NCI-H345 treated with DMSO at 0.1 percent for 48 hours (cell line): ENCODE results near the gene SMOC1.

Experiments
- DNase-seq: peaks from one replicate; lab custom pipeline; 2025; ENCODE audit not compliant: unreplicated experiment; lab: John Stamatoyannopoulos, UW

Gene SMOC1

DNA sequence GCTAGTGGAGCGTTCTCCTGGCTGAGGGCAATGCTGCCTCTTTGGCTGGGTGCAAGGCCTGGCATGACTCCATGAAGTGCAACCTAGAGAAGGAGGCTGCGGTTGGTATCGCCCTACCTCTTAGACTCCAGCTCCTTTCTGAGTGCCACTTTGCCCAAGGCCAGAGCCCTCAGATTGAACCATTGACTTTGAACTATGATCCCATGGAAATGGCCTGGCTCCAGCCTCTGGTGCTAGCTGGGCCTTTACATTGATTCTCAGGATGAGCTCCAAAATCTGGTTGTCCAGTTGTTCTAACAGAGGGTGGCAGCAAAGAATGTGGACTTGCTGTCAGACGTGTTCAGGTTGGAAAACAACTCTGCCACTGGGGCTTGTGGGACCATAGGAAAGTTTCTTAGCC, 16.1 kb upstream of the SMOC1 start:
- DNase-seq = no peak

DNA sequence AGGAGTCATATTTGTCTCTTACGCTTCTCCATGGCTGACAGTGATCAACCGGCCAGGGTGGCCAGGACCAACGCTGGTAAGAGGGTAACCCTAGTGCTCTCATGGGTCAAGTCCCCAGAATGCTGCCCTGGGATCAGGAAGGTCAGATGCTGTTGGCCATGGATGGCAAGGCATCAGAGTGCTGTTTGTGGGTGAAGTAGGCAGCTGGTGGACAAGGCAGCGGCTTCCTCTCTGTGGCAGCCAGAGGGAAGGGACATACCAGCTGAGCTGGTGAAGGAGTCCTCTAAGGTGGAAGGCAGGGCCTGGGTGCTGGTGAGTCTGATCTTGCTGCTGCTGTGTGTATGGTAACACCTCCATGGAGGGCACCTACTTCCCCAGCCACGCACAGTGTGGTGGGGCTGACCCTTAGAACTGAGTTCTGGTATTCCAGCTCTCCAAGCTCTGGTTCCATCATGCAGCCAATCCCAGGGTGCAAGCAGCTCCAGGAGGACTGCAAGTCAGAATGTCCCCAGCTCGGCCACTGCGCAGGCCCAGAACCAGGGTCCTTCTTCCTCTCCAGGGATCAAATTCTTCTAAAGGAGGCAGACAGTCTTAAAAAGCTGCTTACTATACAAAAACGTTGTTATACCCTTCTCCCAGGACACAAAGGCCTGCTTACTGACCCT, 13.4 kb upstream of the SMOC1 start:
- DNase-seq = no peak

DNA sequence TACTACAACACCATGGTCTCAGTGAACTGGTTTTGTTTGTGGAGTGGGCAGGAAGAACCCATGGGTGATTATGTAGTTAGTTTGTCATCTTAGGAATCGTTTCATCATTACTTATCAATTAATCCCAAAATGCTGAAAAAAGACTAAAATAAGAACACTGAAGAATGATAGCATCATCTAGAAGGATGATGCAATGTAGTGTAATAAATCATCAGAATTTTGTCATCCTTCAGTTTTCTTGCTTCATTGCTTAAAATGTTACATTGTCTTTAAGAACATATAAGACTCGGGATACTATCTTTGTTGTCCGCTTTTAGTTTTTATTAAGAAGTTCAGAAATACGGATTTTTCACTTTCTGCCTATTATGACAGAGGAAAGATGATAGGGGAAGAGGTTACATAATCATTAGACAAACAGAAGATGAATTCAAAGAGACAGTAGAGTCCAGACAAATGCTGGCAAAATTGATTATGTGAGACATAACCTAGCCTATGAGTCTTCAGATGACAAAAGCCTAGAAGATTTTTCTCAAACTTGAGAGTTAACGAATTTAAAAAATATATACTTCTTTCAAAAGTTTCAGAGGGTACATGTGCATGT, 10.8 kb upstream of the SMOC1 start:
- no peak for DNase-seq

DNA sequence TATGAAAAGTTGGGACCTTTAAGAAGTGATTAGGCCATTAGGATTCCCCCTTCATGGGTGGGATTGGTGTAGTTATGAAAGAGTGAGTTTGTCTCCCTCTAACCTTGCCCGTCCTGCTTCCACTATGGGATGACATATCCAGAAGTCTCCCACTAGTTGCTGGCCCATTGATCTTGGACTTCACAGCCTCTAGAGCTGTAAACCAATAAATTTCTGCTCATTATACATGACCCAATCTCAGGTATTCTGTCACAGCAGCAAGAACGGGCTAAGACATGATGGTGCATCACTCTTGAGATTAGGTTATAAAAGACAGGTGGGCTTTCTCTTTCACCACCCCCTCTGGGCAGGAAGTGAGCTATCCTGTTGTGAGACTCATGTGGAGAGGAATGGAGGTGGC, 8.6 kb upstream of the SMOC1 start:
- DNase-seq = no peak

DNA sequence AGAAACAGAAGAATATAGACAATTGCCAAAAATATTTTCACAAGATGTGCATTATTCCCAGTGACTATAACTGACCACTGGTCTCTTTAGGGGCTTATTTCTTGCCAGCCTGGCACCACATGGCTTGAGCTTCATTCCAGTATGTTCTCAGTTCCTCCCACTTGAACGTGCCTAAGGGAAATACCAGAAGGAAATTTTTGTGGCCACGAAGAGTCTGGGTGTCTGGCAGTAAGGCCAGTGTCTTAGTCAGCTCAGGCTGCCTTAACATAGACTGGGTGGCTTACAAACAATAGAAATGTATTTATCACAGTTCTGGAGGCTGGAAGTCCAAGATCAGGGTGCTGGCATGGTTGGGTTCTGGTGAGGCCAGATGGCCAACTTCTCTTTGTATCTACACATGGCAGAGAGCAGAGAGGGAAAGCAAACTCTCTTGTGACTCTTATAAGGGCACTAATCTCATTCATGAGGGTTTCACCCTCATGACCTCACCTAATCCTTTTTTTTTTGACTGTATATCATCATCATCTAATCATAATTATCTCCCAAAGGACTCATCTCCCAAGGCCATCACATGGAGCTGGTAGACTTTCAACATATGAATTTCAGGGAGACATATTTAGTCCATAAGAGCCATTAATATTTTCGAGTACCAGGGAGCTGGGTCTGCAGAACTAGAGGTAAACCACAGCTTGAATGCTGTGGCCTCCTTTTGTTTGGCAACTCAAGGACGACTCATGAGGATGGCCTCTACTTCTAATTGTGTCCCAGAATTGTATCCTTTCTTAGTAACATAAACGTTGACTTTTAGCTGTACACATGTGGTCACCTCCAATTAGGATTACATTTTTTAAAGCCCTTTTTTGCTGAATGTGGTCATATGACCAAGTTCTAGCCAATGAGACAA, 5.1 kb upstream of the SMOC1 start:
- DNase-seq = no peak

DNA sequence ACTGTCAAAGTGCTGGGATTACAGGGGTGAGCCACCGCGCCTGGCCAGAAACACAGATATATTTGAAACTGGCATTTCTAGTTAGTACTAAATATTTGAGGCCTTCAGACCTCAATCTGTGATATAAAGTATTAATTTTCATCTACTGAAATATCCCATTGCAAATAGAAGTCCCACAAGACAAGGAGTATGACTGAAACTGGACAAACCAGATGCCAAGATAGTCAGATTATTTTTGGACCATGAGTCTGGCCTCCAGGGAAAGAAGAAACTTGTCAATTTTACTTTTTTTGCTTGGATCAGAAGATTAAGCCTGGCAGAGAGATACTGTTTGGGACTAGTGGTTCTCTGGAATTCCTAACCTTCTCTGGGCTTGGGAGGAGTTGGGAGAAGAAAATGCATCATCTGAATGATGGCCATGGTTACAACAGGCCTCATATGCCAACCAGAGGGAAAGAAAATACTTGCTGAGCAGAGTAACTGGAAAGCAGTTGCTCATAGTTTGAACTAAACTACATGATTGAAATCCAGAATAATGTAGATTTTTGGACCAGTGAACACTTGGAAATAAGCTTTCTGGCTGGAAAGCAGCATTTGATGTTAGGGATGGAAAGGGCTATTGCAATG, 2.9 kb upstream of the SMOC1 start:
- no peak for DNase-seq

DNA sequence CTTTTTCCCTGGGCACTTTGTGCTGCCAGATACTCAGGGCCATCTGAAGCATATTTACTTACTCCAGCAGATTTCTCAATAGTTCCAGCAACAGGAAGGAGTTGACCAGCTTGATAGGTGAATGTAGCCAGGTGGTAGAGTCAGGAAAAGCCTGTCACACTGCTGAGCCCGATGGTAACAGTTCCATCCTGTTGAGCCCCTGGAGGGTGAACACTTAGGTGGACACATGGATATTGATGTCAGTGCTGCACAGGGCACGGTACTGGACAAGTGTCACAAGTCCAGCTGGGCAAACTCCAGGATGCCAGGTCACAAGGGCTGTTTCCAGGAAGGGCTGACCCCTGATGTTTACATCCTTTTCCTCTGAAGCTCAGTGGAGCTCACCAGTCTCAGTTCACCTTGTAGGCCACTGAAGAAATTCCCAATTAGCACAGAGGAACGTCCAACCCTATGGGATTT, 2.3 kb upstream of the SMOC1 start:
- no peak for DNase-seq

DNA sequence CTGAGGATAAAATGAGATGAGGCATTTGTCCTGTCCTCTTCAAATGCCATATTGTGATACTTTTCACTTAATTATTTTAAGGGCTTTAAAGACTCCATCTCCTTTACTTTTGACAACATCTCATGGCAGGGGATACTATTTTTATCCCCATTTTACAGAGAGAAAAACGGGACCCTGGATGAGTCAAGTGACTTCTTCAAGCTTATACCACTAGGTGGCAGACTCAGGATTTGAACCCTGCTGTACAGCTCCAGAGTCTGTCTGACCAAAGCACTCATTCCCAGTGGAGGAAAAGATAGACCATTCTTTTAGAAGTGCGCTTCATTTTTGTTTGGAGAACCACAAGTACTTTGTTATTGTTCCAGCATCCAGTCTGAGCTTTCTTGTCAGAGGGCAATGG, 1.7 kb upstream of the SMOC1 start:
- DNase-seq = peak; percentile 23

DNA sequence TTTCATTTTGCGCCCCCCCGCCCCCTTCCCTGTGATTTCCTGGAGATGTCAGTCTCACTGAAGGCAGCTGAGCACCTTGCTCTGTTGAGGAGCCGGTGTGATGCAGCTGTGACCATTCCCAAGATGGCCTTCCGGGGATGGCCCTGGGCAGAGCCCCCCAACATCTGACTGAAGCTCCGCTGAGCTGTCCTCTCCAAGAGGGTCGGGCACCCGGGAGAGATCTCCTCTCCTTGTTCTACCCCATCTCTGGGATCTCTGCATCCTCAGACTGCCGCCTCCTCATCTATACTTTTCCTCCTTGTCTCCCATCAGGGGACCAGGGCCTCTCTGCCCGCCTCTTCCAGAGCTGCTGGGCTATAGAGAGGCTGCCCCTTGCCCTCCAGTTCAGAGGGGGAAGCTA, 965 bp upstream of the SMOC1 start:
- no peak for DNase-seq

DNA sequence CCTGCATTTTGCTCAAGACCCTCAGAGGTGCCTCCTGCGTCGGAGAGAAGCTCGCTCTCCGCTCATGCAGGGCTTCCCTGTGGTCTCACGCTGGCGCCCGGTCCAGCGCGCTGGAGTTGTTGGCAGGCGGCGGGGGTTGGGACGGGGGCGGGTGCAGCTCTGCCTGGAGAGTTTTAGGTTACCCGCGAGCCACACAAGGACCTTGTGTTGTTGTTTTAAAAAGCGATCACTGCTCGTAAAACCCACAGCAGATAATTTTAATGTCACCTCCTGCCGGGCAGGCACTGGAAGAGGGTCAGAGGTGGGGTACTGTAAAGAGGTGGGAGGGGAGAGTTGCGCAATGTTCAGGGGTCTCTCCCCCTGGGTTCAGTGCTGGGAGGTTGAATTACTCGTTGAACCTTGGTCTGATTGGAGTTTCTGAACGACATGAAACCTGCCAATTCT, 850 bp downstream of the SMOC1 start:
- no peak for DNase-seq

DNA sequence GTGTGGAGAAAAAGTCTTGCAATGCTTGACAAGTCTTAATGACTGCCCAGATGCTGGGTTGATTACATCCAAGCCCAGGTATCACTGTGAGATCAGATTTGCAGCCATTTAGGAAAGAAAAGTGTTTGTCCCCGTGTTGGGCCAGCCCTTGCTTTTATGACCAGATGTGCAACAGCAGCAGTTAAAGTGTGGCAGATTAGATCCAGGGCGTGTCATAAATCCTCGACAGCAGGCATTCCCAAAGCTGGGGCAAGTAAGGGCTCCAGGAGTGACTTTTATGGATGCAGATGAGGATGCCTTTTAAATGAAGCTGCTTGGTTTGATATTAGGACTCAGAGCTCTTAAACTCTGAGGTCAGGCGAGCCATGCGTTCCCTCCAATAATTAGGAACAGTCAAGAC, 1.7 kb downstream of the SMOC1 start:
- no peak for DNase-seq

DNA sequence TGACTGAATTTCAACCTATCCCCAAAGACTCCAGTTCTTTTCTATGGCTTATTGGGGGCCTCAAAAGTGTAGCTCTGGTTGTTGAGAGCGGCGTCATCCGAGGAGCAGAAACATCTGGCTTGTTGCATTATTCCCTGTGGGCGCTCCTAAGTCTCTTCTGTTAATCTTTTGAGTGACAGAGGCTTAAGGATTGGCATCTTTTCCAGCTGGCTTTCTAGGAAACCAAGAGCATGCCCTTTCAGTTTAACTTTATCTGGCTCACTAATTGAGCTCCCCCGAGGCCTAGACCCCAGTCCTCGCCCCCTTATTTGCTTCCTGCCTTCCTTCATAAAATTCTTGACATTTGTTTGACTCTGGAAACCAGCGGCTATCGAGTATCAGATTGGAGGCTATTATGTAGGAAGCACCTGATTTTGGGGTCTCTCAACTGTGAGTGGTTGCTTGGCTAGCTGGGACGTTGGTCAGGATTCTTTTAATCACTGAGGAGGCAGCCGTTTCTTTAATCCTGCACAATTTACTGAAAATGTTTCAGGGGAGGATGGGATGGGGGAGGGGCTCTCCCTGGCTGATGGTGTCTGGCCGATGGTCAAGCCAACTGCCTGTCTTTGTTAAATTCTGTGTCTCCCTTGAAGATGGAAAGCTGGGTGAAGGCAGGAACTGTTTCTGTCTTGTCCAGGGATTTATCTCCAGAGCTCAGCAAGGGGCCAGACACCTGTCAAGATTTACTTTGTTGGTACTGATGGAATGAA, 3.1 kb downstream of the SMOC1 start:
- DNase-seq = no peak

DNA sequence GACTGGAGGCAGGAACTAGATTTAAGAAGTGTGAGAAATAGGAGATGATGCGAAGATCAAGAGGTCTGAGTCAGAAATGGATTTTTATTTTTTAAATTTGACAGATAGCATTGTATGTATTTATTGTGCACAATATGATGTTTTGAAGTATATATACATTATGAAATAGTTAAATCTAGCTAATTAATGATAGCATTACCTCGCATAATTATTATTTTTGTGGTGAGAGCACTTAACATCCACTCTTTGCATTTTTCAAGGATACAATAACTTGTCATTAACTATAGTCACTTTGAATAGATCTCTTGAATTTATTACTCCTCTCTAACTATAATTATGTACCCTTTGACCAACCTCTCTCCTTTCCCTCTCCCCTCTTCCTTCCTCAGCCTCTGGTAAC, 3.7 kb downstream of the SMOC1 start:
- no peak for DNase-seq

DNA sequence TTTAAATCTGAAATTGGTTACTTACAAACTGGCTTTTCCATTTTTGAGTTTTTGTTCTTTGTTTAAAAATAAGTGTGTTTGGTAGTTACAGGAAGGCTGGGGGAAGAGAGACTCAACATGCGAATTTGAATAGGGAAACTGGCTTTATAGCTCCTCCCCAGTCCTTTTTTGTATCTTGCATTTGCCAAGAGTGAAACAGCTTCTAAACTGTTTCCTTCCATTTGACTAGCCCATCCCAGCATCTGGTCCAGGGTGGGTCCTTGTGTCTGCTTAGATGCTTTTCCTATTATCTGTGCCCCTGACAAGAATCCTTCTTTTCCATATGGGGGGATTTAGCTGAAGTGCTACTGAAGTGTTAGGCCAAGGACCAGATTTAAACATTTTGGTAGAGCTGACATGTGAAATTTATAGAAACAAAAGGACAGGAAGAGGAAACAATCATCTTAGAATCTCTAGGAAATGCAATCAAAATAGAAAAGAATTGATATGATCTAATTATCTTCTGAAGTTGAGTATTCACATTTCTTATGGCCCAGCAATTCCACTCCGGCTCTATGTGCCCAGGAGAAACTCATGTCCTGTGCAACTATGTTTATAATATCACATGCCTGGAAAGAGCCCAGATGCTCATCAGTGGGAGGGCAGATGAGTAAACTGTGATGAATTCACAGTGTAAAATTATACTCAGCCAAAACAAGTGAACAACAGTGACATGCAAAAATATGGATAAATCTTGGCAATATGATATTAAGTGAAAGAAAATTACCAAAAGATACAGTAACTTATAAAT, 7.4 kb downstream of the SMOC1 start:
- DNase-seq = no peak

DNA sequence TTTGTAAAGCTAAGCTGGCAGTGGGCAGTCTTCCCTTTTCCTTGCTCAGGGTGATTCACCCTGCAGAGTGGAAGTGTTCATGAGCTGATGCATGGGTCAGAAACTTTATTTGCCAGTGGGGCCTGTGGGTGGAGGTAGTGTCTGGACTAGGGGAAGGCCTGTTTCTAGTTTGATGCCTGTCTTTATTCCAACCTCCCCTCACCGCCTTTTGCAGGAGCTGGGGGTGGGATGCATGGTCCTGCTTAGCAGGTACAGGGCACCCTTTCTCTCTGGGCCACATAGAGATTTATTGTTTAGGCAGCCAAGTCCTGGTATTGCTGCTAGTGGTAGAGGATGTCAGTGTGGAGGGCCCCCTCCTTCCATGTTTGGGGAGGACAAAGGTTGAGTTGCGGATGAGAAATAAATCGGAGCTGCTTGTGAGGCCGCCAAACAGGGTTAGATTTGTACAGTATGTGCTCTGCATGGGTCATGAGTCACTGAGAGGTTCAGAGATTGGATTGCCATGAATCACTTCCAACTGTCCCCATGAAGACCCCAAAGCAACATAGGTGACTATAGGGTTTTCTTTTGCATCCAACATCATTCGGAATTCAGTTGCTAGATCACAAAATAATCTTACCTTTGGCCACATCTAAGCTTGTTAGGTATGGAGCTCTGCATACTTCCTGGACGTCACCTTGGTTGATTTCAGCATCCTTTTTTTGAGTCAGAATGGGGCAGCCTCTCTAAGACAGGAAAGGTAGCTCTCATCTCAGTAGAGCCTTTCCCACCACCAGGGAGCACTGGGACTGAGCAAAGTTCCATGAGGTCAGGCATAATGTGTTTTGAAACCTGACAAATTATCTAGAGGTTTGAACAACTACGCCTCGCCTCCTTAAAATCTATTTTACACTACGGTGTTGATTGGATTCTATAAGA, 8.8 kb downstream of the SMOC1 start:
- DNase-seq = no peak

DNA sequence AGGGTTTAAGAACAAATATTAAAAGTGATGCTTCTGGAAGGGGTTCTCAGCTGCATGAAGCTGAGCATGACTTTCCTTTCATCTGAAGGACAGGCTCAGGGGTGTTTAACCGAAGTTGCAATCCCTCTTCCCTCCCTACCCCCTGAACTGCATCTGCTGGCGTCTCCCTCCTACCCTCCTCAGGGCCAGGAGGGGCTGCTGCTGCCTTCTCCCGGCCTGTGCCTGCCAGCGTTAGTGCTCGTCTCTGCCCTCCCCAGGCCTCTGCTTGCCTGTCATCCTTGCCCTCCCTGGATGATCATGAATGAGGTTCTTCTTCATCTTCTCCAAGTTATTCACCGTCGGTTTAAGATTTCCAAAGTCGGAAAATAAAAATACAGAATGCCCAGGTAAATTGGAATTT, 12.2 kb downstream of the SMOC1 start:
- no peak for DNase-seq

DNA sequence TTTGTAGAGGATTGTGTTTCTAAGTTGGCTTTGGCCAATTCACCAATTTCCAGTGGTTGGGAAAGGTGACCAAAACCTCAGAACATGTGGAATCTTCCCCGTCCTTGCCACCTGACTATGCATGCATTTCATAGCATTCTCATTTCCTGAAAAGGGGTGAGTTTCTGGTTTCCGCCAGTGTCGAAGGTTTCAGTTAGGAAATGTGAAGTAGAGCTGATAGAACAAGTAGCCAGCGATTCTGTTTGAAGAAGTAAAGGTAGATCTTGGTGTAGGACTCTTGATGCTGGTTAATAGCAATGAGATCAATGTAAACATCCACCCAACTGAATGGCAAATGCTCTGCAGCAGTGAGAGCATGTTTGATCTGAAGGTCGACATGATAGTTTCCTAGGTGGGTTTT, 15.9 kb downstream of the SMOC1 start:
- no peak for DNase-seq

DNA sequence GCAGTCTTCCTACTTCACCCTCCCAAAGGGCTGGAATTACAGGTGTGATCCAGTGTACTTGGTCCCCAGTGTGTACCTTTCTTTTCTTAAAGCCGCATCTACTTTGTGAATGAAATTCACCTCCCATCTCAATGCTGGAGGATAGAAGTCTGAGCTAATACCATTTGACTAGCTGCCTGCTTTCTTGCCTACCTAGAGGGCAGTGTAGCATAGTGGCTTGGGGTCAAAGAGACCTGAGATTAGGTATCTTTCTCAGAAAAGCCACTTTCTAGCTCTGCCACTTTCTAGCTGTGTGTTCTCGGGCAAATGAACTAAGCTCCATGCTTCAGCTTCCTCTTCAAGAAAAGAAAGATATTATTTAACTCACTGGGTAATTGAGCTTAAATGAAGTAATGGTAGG, 16.9 kb downstream of the SMOC1 start:
- no peak for DNase-seq

DNA sequence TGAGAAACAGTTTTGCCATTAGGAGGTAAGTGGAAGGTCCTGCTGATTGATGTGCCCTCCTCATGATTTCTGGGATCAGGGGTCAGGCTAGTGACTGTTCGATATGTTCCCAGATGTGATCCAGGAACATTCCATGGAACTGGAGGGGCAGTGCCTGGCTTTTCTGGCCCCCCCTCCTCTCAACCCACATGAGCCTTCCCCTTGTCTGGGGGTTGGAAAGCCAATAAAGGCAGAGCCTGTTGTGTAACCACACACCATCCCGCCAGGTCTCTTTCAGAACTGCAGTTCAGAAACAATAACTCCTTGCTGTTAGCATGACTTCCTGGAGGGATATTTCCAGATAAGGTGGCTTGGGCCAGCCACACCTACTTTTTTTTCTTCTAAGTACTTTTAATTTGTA, 17.8 kb downstream of the SMOC1 start:
- DNase-seq = no peak
